Hepatocyte (in vitro differentiated cells): ENCODE results near the gene THSD7B. TPM values are rescaled to one million over a fixed set of nuclear protein-coding genes. Genes with fewer than 3 reads are reported as not detected.

ENCODE experiments used
- DNase-seq: peaks from one replicate; pipeline ENCODE4 v3.0.0-alpha.2; 2016; ENCODE audit warnings: low spot score
- H2AFZ ChIP-seq: fragments of 200-600 bp; sonication (generic); 2 replicates; pipeline ENCODE4 v1.6.0; 2016; ENCODE audit warnings: antibody characterized with exemption, mild to moderate bottlenecking
- H3K27ac ChIP-seq: fragments of 200-600 bp; sonication (generic); 2 replicates; pipeline ENCODE4 v1.5.1; 2016; ENCODE audit warnings: mild to moderate bottlenecking
- H3K27me3 ChIP-seq: fragments of 200-600 bp; sonication (generic); 2 replicates; pipeline ENCODE4 v1.6.1; 2016
- H3K36me3 ChIP-seq: fragments of 200-600 bp; sonication (generic); replicated peaks from 2 replicates; pipeline ENCODE4 v1.5.1; 2016; ENCODE audit warnings: low read depth; ENCODE audit not compliant: insufficient read depth
- H3K4me1 ChIP-seq: fragments of 200-600 bp; sonication (generic); 2 replicates; pipeline ENCODE4 v1.5.1; 2016; ENCODE audit warnings: mild to moderate bottlenecking, moderate library complexity; ENCODE audit not compliant: insufficient read depth
- H3K4me2 ChIP-seq: fragments of 200-600 bp; sonication (generic); 2 replicates; pipeline ENCODE4 v1.6.0; 2016
- H3K4me3 ChIP-seq: fragments of 200-600 bp; sonication (generic); 2 replicates; pipeline ENCODE4 v1.5.1; 2016; ENCODE audit warnings: mild to moderate bottlenecking
- H3K79me2 ChIP-seq: fragments of 200-600 bp; sonication (generic); 2 replicates; pipeline ENCODE4 v1.6.0; 2017; ENCODE audit warnings: mild to moderate bottlenecking
- H3K9me2 ChIP-seq: fragments of 200-600 bp; sonication (generic); replicated peaks from 2 replicates; pipeline ENCODE4 v1.6.0; 2017; ENCODE audit warnings: mild to moderate bottlenecking; ENCODE audit not compliant: insufficient read depth
- H3K9me3 ChIP-seq: fragments of 200-600 bp; sonication (generic); 2 replicates; pipeline ENCODE4 v1.5.1; 2016; ENCODE audit warnings: low read depth, mild to moderate bottlenecking
- H4K20me1 ChIP-seq: fragments of 200-600 bp; sonication (generic); 2 replicates; pipeline ENCODE4 v1.6.0; 2016; ENCODE audit warnings: mild to moderate bottlenecking; ENCODE audit not compliant: insufficient read depth, poor library complexity, severe bottlenecking
- CTCF ChIP-seq: fragments of 200-600 bp; sonication (generic); IDR thresholded peaks from 2 replicates; pipeline ENCODE4 v1.5.1; 2016; ENCODE audit warnings: antibody characterized with exemption, mild to moderate bottlenecking; ENCODE audit not compliant: poor library complexity
- EZH2 ChIP-seq: fragments of 200-600 bp; sonication (generic); IDR thresholded peaks from 2 replicates; pipeline ENCODE4 v1.6.1; 2016; ENCODE audit warnings: antibody characterized with exemption, mild to moderate bottlenecking, borderline replicate concordance
- EZH2phosphoT487 ChIP-seq: fragments of 200-600 bp; sonication (generic); IDR thresholded peaks from one replicate; pipeline ENCODE4 v1.6.1; 2018; ENCODE audit warnings: antibody characterized with exemption, mild to moderate bottlenecking, low read depth, moderate library complexity; ENCODE audit not compliant: unreplicated experiment, severe bottlenecking
- WGBS: methylation state at CpG from one replicate; pipeline ENCODE4 v1.1.6; 2016; ENCODE audit warnings: low lambda C conversion rate; ENCODE audit errors: missing lambda C conversion rate; 5-methylcytosine and 5-hydroxymethylcytosine counted together
- polyA plus RNA-seq: library from polyadenylated mRNA; unstranded; fragments of >200 nt; fragmentation: Nextera tagmentation; extraction: Ambion mirVana; gene quantifications from 2 replicates; pipeline ENCODE4 v1.2.1, GENCODE V29; 2016
- total RNA-seq: library from RNA; depleted of rRNA; stranded (reverse); fragments of >200 nt; gene quantifications from 2 replicates; pipeline ENCODE4 v1.2.3, GENCODE V29; 2014

Gene THSD7B
- total and polyA plus RNA-seq, 2 experiments from 2014 or later: 0.48 to 5.7 TPM

GRCh38 chr2:136767030-136767429, 1.7 kb downstream of the THSD7B start:
- Histone ChIP-seq H3K4me2 (peak overlapping the region; percentile 99), H3K9me3 (no peaks in the 10 kb centered on the region), H3K4me1 (peaks cover 10% of the 10 kb centered on the region), H4K20me1 (no peaks in the 10 kb centered on the region), H3K4me3 (no peak overlapping the region), H2AFZ (no peak overlapping the region), H3K36me3 (peaks cover 3% of the 10 kb centered on the region), H3K79me2 (no peaks in the 10 kb centered on the region), H3K27me3 (peaks cover 84% of the 10 kb centered on the region), H3K27ac (no peak overlapping the region), H3K9me2 (no peaks in the 10 kb centered on the region)
- no peak for DNase-seq
- no peak for TF ChIP-seq EZH2phosphoT487
- no peak for TF ChIP-seq CTCF
- no peak for TF ChIP-seq EZH2
- 49% methylated on average over 2 of the region's 2 CpGs for WGBS

- Histone ChIP-seq H3K36me3 (peaks cover 3% of the 10 kb centered on the region), H3K9me2 (no peaks in the 10 kb centered on the region), H3K4me1 (peaks cover 10% of the 10 kb centered on the region), H3K27ac (no peak overlapping the region), H3K27me3 (peaks cover 56% of the 10 kb centered on the region), H4K20me1 (no peaks in the 10 kb centered on the region), H3K79me2 (no peaks in the 10 kb centered on the region), H3K4me2 (no peak overlapping the region), H3K9me3 (no peaks in the 10 kb centered on the region), H3K4me3 (no peak overlapping the region), H2AFZ (no peak overlapping the region)
- 78% methylated on average over 6 of the region's 6 CpGs for WGBS
- DNase-seq: no peak
- TF ChIP-seq EZH2 (no peak), CTCF (no peak), EZH2phosphoT487 (no peak)
Measured at GRCh38 chr2:136769871-136770270, 4.5 kb downstream of the THSD7B start.

- Histone ChIP-seq H3K27ac (no peak overlapping the region), H3K36me3 (peaks cover 3% of the 10 kb centered on the region), H3K9me3 (no peaks in the 10 kb centered on the region), H4K20me1 (no peaks in the 10 kb centered on the region), H3K4me2 (no peak overlapping the region), H3K4me3 (no peak overlapping the region), H2AFZ (no peak overlapping the region), H3K79me2 (no peaks in the 10 kb centered on the region), H3K4me1 (peaks cover 10% of the 10 kb centered on the region), H3K9me2 (no peaks in the 10 kb centered on the region), H3K27me3 (peaks cover 52% of the 10 kb centered on the region)
- no peak for TF ChIP-seq EZH2
- TF ChIP-seq EZH2phosphoT487: no peak
- no peak for TF ChIP-seq CTCF
- WGBS: 81% methylated on average over 1 of the region's 1 CpG
- no peak for DNase-seq
Measured at GRCh38 chr2:136770384-136770783, 5.0 kb downstream of the THSD7B start.

GRCh38 chr2:136777391-136777790, 12.0 kb downstream of the THSD7B start:
- Histone ChIP-seq H3K4me3 (no peak overlapping the region), H3K27ac (no peak overlapping the region), H3K27me3 (peaks cover 2% of the 10 kb centered on the region), H4K20me1 (no peaks in the 10 kb centered on the region), H3K79me2 (no peaks in the 10 kb centered on the region), H2AFZ (no peak overlapping the region), H3K9me3 (no peaks in the 10 kb centered on the region), H3K4me1 (no peaks in the 10 kb centered on the region), H3K36me3 (no peaks in the 10 kb centered on the region), H3K4me2 (no peak overlapping the region), H3K9me2 (no peaks in the 10 kb centered on the region)
- DNase-seq: no peak
- TF ChIP-seq EZH2phosphoT487 (no peak), EZH2 (no peak), CTCF (no peak)
- 77% methylated on average over 2 of the region's 2 CpGs for WGBS
